ENCODE measurements around the gene PRX. TPM values are rescaled to one million over a fixed set of nuclear protein-coding genes. Genes with fewer than 3 reads are reported as not detected.

Gene PRX
- polyA plus RNA-seq, 3 donors, result 0.13 to 0.76 TPM; not detected in 1

DNA sequence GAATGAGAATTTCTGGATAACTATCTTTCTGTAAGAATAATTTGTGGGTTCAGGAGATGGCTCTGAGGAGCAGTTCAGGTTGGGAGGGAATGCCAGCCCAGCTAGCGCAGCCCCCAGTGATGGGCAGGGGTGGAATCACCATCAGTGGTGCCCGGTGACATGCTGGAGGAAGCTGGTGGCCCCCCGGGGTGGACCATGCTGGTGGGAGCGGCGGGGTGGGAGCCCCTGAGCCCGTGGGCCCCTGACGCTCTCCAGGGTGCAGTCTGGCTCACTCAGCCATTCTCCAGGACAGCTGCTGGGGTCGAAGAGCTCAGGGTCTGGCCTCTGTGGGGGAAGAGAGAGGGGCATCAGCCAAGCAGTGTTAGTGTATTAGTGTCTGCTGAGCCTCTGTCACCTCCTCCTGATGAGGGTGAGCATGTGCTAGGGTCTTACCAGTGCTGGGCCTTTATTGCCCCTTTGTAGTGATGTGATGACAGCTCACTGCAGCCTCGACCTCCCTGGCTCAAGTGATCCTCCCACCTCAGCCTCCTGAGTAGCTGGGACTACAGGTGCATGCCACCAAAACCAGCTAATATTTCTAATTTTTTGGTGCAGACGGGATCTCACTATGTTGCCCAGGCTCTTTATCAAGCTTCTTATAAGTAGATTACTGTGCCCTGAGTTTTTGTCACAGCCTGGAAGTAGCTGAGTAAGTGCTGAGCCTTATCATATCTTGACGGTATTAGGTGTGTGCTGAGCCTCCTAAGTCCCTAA is 33.6 kb downstream of the PRX start:
- Histone ChIP-seq H3K9me3 (replicated peaks in 1 of 2; ENCODE audit: control insufficient read depth in 1 of 2, insufficient read depth in 1 of 2, low read length in 2 of 2) (no peaks in the 10 kb centered on the region), H2AFZ (ENCODE audit: insufficient read depth, low read depth, low read length, poor library complexity, severe bottlenecking) (no peak overlapping the region), H3K36me3 (replicated peaks in 1 of 2; ENCODE audit: control insufficient read depth in 1 of 2, insufficient read depth in 2 of 2, low read length in 2 of 2) (peaks cover 26 to 50% of the 10 kb centered on the region in 2 donors), H3K4me1 (ENCODE audit: control insufficient read depth in 1 of 2, insufficient read depth in 2 of 2, low read length in 2 of 2) (no peaks in the 10 kb centered on the region), H3K4me3 (replicated peaks in 1 of 3; ENCODE audit: low read depth in 2 of 3, low read length in 3 of 3) (no peak overlapping the region), H3K27ac (ENCODE audit: low read depth in 1 of 2, low read length in 2 of 2) (no peak overlapping the region), H4K20me1 (ENCODE audit: insufficient read depth, low read length) (peaks cover 4% of the 10 kb centered on the region), H3K27me3 (ENCODE audit: control insufficient read depth in 2 of 2, insufficient read depth in 2 of 2, low read length in 2 of 2) (no peaks in the 10 kb centered on the region), H3K9ac (ENCODE audit: insufficient read depth, low read length, poor library complexity, severe bottlenecking) (no peak overlapping the region), H3K79me2 (ENCODE audit: insufficient read depth, low read length) (no peaks in the 10 kb centered on the region), H3K4me2 (replicated peaks; ENCODE audit: extremely low read depth, low read length, poor library complexity, severe bottlenecking) (no peak overlapping the region)
- Mint-ChIP-seq H3K4me3 (no peak overlapping the region), H3K36me3 (peaks cover 32 to 55% of the 10 kb centered on the region in 2 donors), H3K9me3 (peaks cover 0 to 2% (median 0%) of the 10 kb centered on the region in 7 donors), H3K27ac (peak overlapping the region in 1 of 7 donors; percentile 2), H3K4me1 (no peaks in the 10 kb centered on the region), H3K27me3 (ENCODE audit: low read depth in 3 of 3) (peaks cover 0 to 6% (median 0%) of the 10 kb centered on the region in 3 donors)
- DNase-seq, result no peak
- WGBS (ENCODE audit: insufficient coverage), result 96% methylated on average over 8 of the region's 11 CpGs
- intact Hi-C loops (cut with micrococcal nuclease), result no loop called here
- no peak for TF ChIP-seq CTCF (IDR thresholded peaks at IDR 0.05)

DNA sequence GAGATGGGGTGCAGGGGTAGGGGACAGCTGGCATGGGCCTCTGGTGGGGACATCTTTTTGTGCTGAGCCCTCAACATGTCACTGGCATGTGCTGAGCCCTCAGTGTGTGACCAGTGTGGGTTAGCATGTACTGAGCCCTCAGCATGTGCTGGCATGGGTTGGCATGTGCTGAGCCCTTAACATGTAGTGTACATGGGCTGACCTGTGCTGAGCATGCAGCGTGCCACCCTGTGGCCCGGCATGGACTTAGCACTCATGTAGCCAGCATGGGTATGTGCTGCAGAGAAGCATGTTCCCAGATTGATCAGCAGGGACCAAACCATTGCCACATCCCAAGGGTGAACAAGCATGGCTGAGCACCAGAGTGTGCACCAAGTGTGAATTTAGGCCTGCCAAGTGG is 34.7 kb downstream of the PRX start:
- H3K27me3 ChIP-seq (ENCODE audit: control insufficient read depth in 2 of 2, insufficient read depth in 2 of 2, low read length in 2 of 2), result no peaks in the 10 kb centered on the region
- intact Hi-C loops (cut with micrococcal nuclease), result no loop called here
- no peak overlapping the region for H3K9ac ChIP-seq (ENCODE audit: insufficient read depth, low read length, poor library complexity, severe bottlenecking)
- Mint-ChIP-seq H3K9me3 (peaks cover 0 to 2% (median 0%) of the 10 kb centered on the region in 7 donors), H3K36me3 (peaks cover 43 to 66% of the 10 kb centered on the region in 2 donors), H3K4me1 (no peaks in the 10 kb centered on the region), H3K27ac (peak overlapping the region in 1 of 7 donors; percentile 52), H3K27me3 (ENCODE audit: low read depth in 3 of 3) (peaks cover 0 to 1% (median 0%) of the 10 kb centered on the region in 3 donors), H3K4me3 (no peak overlapping the region)
- no peak for TF ChIP-seq CTCF (IDR thresholded peaks at IDR 0.05)
- no peak for DNase-seq
- peaks cover 34 to 61% of the 10 kb centered on the region in 2 donors for H3K36me3 ChIP-seq (replicated peaks in 1 of 2; ENCODE audit: control insufficient read depth in 1 of 2, insufficient read depth in 2 of 2, low read length in 2 of 2)
- no peaks in the 10 kb centered on the region for H3K4me1 ChIP-seq (ENCODE audit: control insufficient read depth in 1 of 2, insufficient read depth in 2 of 2, low read length in 2 of 2)
- no peak overlapping the region for H3K4me3 ChIP-seq (replicated peaks in 1 of 3; ENCODE audit: low read depth in 2 of 3, low read length in 3 of 3)
- H3K79me2 ChIP-seq (ENCODE audit: insufficient read depth, low read length), result no peaks in the 10 kb centered on the region
- no peaks in the 10 kb centered on the region for H3K9me3 ChIP-seq (replicated peaks in 1 of 2; ENCODE audit: control insufficient read depth in 1 of 2, insufficient read depth in 1 of 2, low read length in 2 of 2)
- no peak overlapping the region for H3K4me2 ChIP-seq (replicated peaks; ENCODE audit: extremely low read depth, low read length, poor library complexity, severe bottlenecking)
- no peak overlapping the region for H2AFZ ChIP-seq (ENCODE audit: insufficient read depth, low read depth, low read length, poor library complexity, severe bottlenecking)
- WGBS (ENCODE audit: insufficient coverage), result 100% methylated on average over 2 of the region's 2 CpGs
- H3K27ac ChIP-seq (ENCODE audit: low read depth in 1 of 2, low read length in 2 of 2), result no peak overlapping the region
- peaks cover 4% of the 10 kb centered on the region for H4K20me1 ChIP-seq (ENCODE audit: insufficient read depth, low read length)
